Keratinocyte (primary cell): ENCODE results near the gene LIMS3. TPM values are rescaled to one million over a fixed set of nuclear protein-coding genes. Genes with fewer than 3 reads are reported as not detected.
"Not testable (repeated sequence)": the region's sequence is repeated elsewhere in the genome, so short reads cannot be mapped to it uniquely, and the experiment has no call there.

Source experiments
- DNase-seq: peaks from one replicate; pipeline ENCODE4 v3.0.0-alpha.2; 2011; ENCODE audit warnings: low read depth, missing footprints, low spot score
- FAIRE-seq: peaks from 2 replicates; lab custom pipeline; 2011; peaks lifted over from hg19 to GRCh38; lab: Jason Lieb, UNC
- H2AFZ ChIP-seq: 2 replicates; pipeline ENCODE4 v1.6.0; 2012; ENCODE audit warnings: low read length, control low read depth, inconsistent platforms; ENCODE audit not compliant: control insufficient read depth
- H3K27ac ChIP-seq: 2 replicates; pipeline ENCODE4 v1.5.1; 2011; ENCODE audit warnings: low read length; ENCODE audit not compliant: control insufficient read depth, insufficient read depth
- H3K27me3 ChIP-seq: 3 replicates; pipeline ENCODE4 v1.6.0; 2011; ENCODE audit warnings: low read length; ENCODE audit not compliant: control insufficient read depth, insufficient read depth; ENCODE audit errors: extremely low read depth
- H3K36me3 ChIP-seq, 2 experiments: 2 replicates in 1 of 2; 3 replicates in 1 of 2; pipeline ENCODE4 v1.5.1; 2011; ENCODE audit warnings: low read length in 2 of 2, mild to moderate bottlenecking in 1 of 2; ENCODE audit not compliant: control insufficient read depth in 2 of 2, insufficient read depth in 2 of 2; ENCODE audit errors: extremely low read depth in 1 of 2
- H3K4me1 ChIP-seq: 3 replicates; pipeline ENCODE4 v1.5.1; 2011; ENCODE audit warnings: low read length; ENCODE audit not compliant: control insufficient read depth, insufficient read depth; ENCODE audit errors: extremely low read depth
- H3K4me2 ChIP-seq: 3 replicates; pipeline ENCODE4 v1.6.0; 2011; ENCODE audit warnings: low read depth, low read length; ENCODE audit not compliant: control insufficient read depth, insufficient read depth; ENCODE audit errors: extremely low read depth
- H3K4me3 ChIP-seq, 3 experiments: fragments of 200-600 bp in 1 of 3; sonication (generic) in 1 of 3; 2 replicates in 2 of 3; 3 replicates in 1 of 3; pipeline ENCODE4 v1.5.1; 2011 to 2016; ENCODE audit warnings: low read length in 3 of 3, mild to moderate bottlenecking in 3 of 3, control low read depth in 2 of 3, inconsistent platforms in 1 of 3, low read depth in 1 of 3, mixed read lengths in 1 of 3, mixed run types in 1 of 3, moderate library complexity in 1 of 3; ENCODE audit not compliant: control insufficient read depth in 2 of 3, insufficient read depth in 2 of 3; ENCODE audit errors: extremely low read depth in 1 of 3
- H3K79me2 ChIP-seq: 2 replicates; pipeline ENCODE4 v1.6.0; 2012; ENCODE audit warnings: low read length; ENCODE audit not compliant: control insufficient read depth, insufficient read depth
- H3K9ac ChIP-seq: 3 replicates; pipeline ENCODE4 v1.6.0; 2011; ENCODE audit warnings: low read length; ENCODE audit not compliant: control insufficient read depth, insufficient read depth; ENCODE audit errors: extremely low read depth
- H3K9me1 ChIP-seq: 3 replicates; pipeline ENCODE4 v1.6.0; 2011; ENCODE audit warnings: low read length; ENCODE audit not compliant: control insufficient read depth, insufficient read depth; ENCODE audit errors: extremely low read depth
- H3K9me3 ChIP-seq: 2 replicates; pipeline ENCODE4 v1.5.1; 2012; ENCODE audit warnings: low read depth, low read length; ENCODE audit not compliant: control insufficient read depth
- H4K20me1 ChIP-seq: 3 replicates; pipeline ENCODE4 v1.6.0; 2011; ENCODE audit warnings: low read length; ENCODE audit not compliant: control insufficient read depth, insufficient read depth; ENCODE audit errors: extremely low read depth
- dilution Hi-C: fragments of 300-500 bp; cut with MboI; formaldehyde crosslinking; loops from one replicate; pipeline ENCODE4 v1.7.0; 2020; ENCODE audit warnings: low sequenced_read_pairs; ENCODE audit not compliant: extremely low pct_ligation_motif_present
- polyA plus RNA-seq, 5 experiments: library from polyadenylated mRNA; depleted of rRNA in 3 of 5; stranded (reverse) in 3 of 5; stranded (forward) in 1 of 5; unstranded in 1 of 5; fragments of >200 nt; gene quantifications; 1 replicate in 1 of 5; 2 replicates in 3 of 5; 3 replicates in 1 of 5; pipeline versions ENCODE4 v1.2.1 to v1.2.3, GENCODE V29; 2011 to 2012; ENCODE audit warnings: missing spikeins in 2 of 5, low read depth in 1 of 5, low replicate concordance in 1 of 5

LIMS3 gene
- polyA plus RNA-seq, 1 donor (not counting 4 experiments of a cell fraction or from before 2014, with no cell fraction given): not detected

- H3K9me3 ChIP-seq, H3K4me3 ChIP-seq, H2AFZ ChIP-seq, FAIRE-seq, H3K4me2 ChIP-seq, H3K27me3 ChIP-seq, dilution Hi-C loops, H3K79me2 ChIP-seq, H3K4me1 ChIP-seq, DNase-seq, H3K27ac ChIP-seq, H3K9me1 ChIP-seq, H3K9ac ChIP-seq, H3K36me3 ChIP-seq, H4K20me1 ChIP-seq: not testable (repeated sequence)
Observed at GRCh38 chr2:109895090-109895869, 3.2 kb upstream of the LIMS3 start.

GRCh38 chr2:109896212-109896611 is 2.3 kb upstream of the LIMS3 start:
- dilution Hi-C loops, DNase-seq, H3K9me1 ChIP-seq, H4K20me1 ChIP-seq, H3K4me3 ChIP-seq, H3K27ac ChIP-seq, H3K4me1 ChIP-seq, H3K9ac ChIP-seq, H3K4me2 ChIP-seq, H3K79me2 ChIP-seq, H2AFZ ChIP-seq, H3K27me3 ChIP-seq, H3K9me3 ChIP-seq, FAIRE-seq, H3K36me3 ChIP-seq: not testable (repeated sequence)

GRCh38 chr2:109897769-109898461 is 573 bp upstream of the LIMS3 start:
- H3K27ac ChIP-seq, H3K36me3 ChIP-seq, H2AFZ ChIP-seq, H3K9me3 ChIP-seq, FAIRE-seq, DNase-seq, dilution Hi-C loops, H3K9ac ChIP-seq, H4K20me1 ChIP-seq, H3K4me3 ChIP-seq, H3K9me1 ChIP-seq, H3K4me2 ChIP-seq, H3K27me3 ChIP-seq, H3K79me2 ChIP-seq, H3K4me1 ChIP-seq: not testable (repeated sequence)

GRCh38 chr2:109905796-109906195 is 7.3 kb downstream of the LIMS3 start:
- H3K4me2 ChIP-seq, dilution Hi-C loops, H4K20me1 ChIP-seq, H3K9me1 ChIP-seq, DNase-seq, H3K9me3 ChIP-seq, FAIRE-seq, H3K9ac ChIP-seq, H3K4me3 ChIP-seq, H3K79me2 ChIP-seq, H3K4me1 ChIP-seq, H3K27ac ChIP-seq, H3K27me3 ChIP-seq, H3K36me3 ChIP-seq, H2AFZ ChIP-seq: not testable (repeated sequence)

- H3K4me2 ChIP-seq, H3K36me3 ChIP-seq, H3K9me3 ChIP-seq, H3K79me2 ChIP-seq, H3K4me1 ChIP-seq, FAIRE-seq, H3K4me3 ChIP-seq, H4K20me1 ChIP-seq, H3K9me1 ChIP-seq, H3K9ac ChIP-seq, H3K27ac ChIP-seq, H2AFZ ChIP-seq, H3K27me3 ChIP-seq, dilution Hi-C loops, DNase-seq: not testable (repeated sequence)
Observed at GRCh38 chr2:109908626-109909025, 10.1 kb downstream of the LIMS3 start.
